H1 (cell line): ENCODE data around the gene PDZD4. TPM values are rescaled to one million over a fixed set of nuclear protein-coding genes. Genes with fewer than 3 reads are reported as not detected.

Experiments
- polyA plus RNA-seq, 7 experiments: library from polyadenylated mRNA; depleted of rRNA in 3 of 7; stranded (reverse) in 5 of 7; unstranded in 2 of 7; fragments of >200 nt in 5 of 7; fragments of 200-250 nt in 2 of 7; gene quantifications; 1 replicate in 5 of 7; 2 replicates in 1 of 7; 4 replicates in 1 of 7; pipeline versions ENCODE4 v1.2.1 to v1.2.3, GENCODE V29; 2011 to 2013; ENCODE audit warnings: missing spikeins in 2 of 7, mixed read lengths in 2 of 7
- total RNA-seq: library from RNA; stranded (reverse); fragmentation: NEBNext Ultra II Directional; extraction: Animal tissue kit (Norgen Biotek cat#: 25700); gene quantifications from 2 replicates; pipeline ENCODE4 v1.2.1, GENCODE V29; 2021
- TF ChIP-seq, protein P1 (sequence below), 3 experiments: IDR thresholded peaks; 1 replicate in 2 of 3; 2 replicates in 1 of 3; pipeline versions ENCODE4 v1.5.1 to v1.6.1; 2011; ENCODE audit warnings: low read length in 3 of 3, mild to moderate bottlenecking in 3 of 3, inconsistent platforms in 2 of 3, low read depth in 1 of 3, moderate library complexity in 1 of 3; ENCODE audit not compliant: insufficient read depth in 1 of 3; ENCODE audit errors: control extremely low read depth in 1 of 3

The PDZD4 gene
- total and polyA plus RNA-seq, 2 of the 8 experiments (the other 6 are each of a cell fraction or from before 2014, with no cell fraction given) = 45.8 to 169 TPM

GRCh38 chrX:153767674-153768055, 62.7 kb downstream of the PDZD4 start (continued):
- TF ChIP-seq, protein P1, sequence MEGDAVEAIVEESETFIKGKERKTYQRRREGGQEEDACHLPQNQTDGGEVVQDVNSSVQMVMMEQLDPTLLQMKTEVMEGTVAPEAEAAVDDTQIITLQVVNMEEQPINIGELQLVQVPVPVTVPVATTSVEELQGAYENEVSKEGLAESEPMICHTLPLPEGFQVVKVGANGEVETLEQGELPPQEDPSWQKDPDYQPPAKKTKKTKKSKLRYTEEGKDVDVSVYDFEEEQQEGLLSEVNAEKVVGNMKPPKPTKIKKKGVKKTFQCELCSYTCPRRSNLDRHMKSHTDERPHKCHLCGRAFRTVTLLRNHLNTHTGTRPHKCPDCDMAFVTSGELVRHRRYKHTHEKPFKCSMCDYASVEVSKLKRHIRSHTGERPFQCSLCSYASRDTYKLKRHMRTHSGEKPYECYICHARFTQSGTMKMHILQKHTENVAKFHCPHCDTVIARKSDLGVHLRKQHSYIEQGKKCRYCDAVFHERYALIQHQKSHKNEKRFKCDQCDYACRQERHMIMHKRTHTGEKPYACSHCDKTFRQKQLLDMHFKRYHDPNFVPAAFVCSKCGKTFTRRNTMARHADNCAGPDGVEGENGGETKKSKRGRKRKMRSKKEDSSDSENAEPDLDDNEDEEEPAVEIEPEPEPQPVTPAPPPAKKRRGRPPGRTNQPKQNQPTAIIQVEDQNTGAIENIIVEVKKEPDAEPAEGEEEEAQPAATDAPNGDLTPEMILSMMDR (IDR thresholded peaks at IDR 0.05; ENCODE audit: control extremely low read depth in 1 of 3, insufficient read depth in 1 of 3, low read depth in 1 of 3, low read length in 3 of 3) = no peak
- TF ChIP-seq, all 59 proteins: peak for 0
